Ishikawa (cell line): Measurements from ENCODE around the gene FBL.

ENCODE experiments used
- CEBPB ChIP-seq: IDR thresholded peaks from 2 replicates; pipeline ENCODE4 v1.6.1; 2012
- CREB1 ChIP-seq: IDR thresholded peaks from 2 replicates; pipeline ENCODE4 v1.6.1; 2012; ENCODE audit warnings: low read depth
- EGR1 ChIP-seq: IDR thresholded peaks from 2 replicates; pipeline ENCODE4 v1.6.1; 2012
- EP300 ChIP-seq: IDR thresholded peaks from 2 replicates; pipeline ENCODE4 v1.6.1; 2012; ENCODE audit warnings: borderline replicate concordance
- FOXM1 ChIP-seq: IDR thresholded peaks from 2 replicates; pipeline ENCODE4 v1.6.1; 2012; ENCODE audit warnings: low read depth, borderline replicate concordance
- MAX ChIP-seq: IDR thresholded peaks from 2 replicates; pipeline ENCODE4 v1.6.1; 2012
- NFIC ChIP-seq: IDR thresholded peaks from 2 replicates; pipeline ENCODE4 v1.6.1; 2012
- RAD21 ChIP-seq: IDR thresholded peaks from 2 replicates; pipeline ENCODE4 v1.6.1; 2012; ENCODE audit warnings: low read depth
- REST ChIP-seq: IDR thresholded peaks from 2 replicates; pipeline ENCODE4 v1.6.1; 2012; ENCODE audit warnings: low read depth, mild to moderate bottlenecking
- TAF1 ChIP-seq: IDR thresholded peaks from 2 replicates; pipeline ENCODE4 v1.6.1; 2012; ENCODE audit warnings: low read depth, mild to moderate bottlenecking
- TCF12 ChIP-seq: IDR thresholded peaks from 2 replicates; pipeline ENCODE4 v1.6.1; 2012; ENCODE audit warnings: low read depth
- USF1 ChIP-seq: IDR thresholded peaks from 2 replicates; pipeline ENCODE4 v1.6.1; 2012
- YY1 ChIP-seq: IDR thresholded peaks from 2 replicates; pipeline ENCODE4 v1.6.1; 2012; ENCODE audit warnings: low read depth
- ZBTB7A ChIP-seq: IDR thresholded peaks from 2 replicates; pipeline ENCODE4 v1.6.1; 2012; ENCODE audit warnings: low read depth

- TF ChIP-seq MAX (no peak), TAF1 (no peak), EP300 (no peak), CREB1 (no peak), FOXM1 (no peak), YY1 (no peak), ZBTB7A (no peak), USF1 (no peak), RAD21 (no peak), REST (no peak), CEBPB (no peak), TCF12 (no peak), NFIC (no peak), EGR1 (no peak)
Observed at GRCh38 chr19:39867133-39867532, 21.0 kb upstream of the FBL start.
